GM21367 (cell line): ENCODE measurements around the gene NUP85.
"Not testable (repeated sequence)": the region's sequence is repeated elsewhere in the genome, so short reads cannot be mapped to it uniquely, and the experiment has no call there.

ENCODE experiments used
- ATAC-seq: cut with Tn5 transposase; IDR thresholded peaks from one replicate; pipeline ENCODE4 v1.9.1; 2021; ENCODE audit not compliant: unreplicated experiment

NUP85 gene

DNA sequence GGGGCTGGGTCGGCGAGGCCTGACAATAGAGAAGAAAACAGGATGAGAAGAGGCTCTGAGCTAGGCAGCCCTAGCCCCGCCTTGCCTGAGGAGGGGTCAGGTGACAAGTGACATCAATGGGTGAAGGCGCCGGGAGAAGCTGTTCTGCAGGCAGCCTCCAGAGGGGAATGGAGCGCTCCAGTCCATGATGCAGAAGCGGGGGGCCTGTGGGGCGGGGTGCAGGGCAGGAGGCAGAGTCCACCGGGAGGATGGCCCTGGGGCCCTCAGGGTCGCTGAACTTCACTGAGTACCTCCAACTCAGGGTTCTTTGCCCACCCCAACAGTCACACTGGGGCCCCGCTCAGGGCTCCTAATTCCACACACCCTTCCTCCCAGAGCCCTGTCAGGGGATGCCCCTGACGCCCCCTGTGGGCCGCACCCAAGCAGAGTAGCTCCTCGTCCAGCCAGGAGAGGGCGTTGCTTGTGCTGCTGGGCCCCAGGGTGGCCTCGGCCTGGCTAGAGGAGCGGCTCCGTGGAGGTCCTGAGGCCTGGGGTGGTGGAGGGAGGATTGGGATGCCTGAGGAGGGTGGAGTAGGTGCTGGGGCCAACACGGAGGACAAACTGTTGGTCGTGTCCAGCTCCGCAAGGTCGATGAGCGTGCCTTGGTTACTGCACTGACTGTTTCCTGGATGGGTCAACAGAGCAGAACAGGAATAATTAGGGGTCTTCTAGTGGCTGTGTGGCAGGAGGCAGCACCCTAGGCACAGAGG lies 35.1 kb downstream of the NUP85 start:
- ATAC-seq: no peak

GRCh38 chr17:75241143-75241430 lies 35.6 kb downstream of the NUP85 start:
- ATAC-seq: no peak

DNA sequence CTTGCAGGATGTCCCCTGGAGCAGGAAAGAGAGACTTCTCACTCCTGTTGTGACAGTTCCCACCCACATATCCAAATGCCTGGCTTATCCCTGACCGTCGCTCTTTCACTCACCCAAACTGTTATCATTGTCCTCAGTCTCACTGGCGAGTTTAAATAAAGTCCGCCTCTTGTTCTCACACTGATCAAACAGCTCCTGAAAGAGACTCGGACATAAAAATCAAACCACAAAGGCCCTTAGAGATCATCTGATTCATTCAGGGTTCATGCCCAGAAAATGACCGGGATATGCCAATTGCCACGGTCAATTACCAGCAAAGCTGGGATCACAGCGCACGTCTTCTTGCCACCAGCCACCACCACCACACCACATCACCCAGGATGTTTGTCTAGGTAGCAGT lies 36.0 kb downstream of the NUP85 start:
- no peak for ATAC-seq

DNA sequence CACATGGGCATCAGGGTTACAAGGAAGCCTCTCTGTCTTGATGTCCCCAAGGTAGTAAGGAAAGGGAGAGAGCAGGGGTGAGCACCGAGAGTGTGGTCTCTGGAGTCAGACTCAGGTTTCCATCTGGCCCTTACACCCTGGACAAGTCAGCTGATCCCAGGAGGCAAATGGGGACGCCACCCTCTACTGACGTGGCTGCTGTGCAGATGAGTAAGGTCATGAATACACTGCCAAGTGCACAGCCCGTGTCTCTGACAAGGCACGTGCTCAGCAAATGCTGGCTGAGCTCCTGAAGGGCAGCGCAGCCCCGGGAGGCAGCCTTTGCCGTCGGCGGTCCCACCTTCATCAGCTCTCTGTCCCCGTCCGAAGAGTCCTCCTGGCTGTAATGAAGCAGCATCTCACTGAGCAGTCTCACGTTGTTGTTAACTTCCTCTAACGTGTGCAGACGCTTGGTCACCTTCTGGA lies 36.5 kb downstream of the NUP85 start:
- ATAC-seq: no peak

DNA sequence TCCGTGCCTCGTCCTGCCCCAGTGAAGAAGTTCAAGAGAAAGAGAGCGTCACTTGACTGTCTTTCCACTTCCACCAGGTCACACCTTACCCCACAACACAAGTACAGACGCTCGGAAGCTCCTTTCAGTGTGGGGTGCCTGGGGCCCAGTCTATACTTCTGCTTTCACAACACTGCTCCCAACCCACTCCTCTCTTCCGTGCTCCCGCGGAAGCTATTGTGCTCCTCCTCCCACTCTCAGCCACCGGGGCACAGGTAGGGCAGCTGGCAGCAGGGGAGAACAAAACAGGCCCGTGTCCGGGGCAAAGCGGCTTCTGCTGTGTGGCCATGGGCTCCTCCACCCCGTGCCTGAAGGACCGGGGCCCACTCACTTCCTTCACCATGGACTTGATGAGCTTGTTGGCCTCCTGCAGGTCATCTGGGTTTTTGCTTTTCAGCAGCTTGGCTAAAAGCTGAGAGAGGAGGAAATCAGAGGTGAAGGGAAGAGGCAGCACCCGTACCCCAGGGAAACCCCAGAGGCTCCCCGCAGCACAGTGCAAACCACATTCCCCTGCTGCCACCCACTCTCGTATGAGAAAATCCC lies 37.1 kb downstream of the NUP85 start:
- no peak for ATAC-seq

DNA sequence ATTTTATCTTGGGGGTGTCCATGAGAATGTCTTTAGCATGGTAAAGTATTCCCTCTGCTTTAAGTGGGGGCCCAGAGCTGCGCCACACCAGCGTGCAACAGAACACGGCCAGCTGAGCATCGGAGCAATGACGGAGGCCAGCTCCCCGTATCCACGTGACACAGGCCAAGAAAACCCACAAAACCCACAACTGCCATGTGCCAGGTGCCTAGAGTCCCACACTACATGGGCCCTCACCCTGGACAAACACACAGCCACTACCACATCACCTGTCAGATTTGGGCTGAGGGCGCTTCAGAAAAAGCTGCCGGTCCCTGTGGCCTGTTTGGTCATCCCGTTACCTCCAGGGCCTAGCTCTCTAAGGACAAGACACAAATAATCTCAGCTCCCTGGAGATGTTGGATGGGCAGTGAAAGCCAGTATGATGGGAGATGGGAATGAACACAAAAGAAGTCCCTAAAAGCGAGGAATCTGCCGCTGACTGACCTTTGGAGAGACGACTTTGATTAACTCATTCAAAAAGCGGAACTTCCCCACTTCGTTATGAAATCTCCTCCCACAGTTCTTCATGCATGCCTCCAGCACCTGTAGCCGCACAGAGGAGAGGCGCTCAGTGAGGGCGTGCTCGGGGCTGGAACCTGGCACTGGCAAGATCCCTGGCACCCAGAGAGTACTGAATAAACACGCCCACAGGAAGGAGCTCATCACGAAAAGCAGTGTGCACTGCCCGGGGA lies 38.8 kb downstream of the NUP85 start:
- ATAC-seq: no peak

DNA sequence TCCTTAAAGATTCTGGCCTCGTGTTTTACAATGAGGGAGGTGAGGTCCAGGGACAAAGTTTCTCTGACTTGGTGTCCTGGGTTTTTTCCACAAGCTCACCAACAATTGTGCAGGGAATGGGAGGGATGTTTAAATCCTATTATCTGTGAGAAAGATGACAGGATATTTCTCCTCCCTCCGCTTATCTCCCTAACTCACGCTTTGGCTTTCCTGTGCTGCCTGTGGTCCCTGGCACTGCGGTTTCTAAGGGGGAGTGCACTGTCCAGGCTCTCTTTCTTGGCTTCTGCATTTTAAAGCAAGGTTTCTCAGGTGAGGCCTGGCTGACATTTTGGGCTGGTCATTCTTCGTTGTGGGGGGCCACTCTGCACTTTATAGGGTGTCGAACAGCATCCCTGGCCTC lies 39.5 kb downstream of the NUP85 start:
- no peak for ATAC-seq

GRCh38 chr17:75246404-75246803 lies 40.9 kb downstream of the NUP85 start:
- no peak for ATAC-seq

DNA sequence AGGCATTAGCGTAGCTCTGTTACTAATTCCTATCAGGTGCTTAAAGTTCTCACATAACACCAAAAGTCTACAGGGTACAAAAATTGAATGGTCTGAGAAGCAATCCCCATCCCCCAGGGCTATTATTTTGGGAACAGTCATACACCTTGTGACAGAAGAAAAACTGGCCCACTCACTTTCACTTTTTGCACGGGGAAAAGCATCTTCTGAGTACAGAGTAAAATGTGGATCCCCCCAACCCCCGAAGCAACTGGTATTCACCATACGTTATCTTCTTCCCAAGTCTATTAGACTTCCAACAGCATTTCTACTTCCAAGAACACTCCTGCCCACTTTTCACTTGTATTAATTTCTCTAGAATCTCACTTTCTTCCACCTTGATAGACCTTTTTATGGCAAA lies 44.1 kb downstream of the NUP85 start:
- no peak for ATAC-seq

- ATAC-seq: peak; percentile 54
These were observed 44.6 kb downstream of the NUP85 start for GRCh38 chr17:75250009-75250471.

- no peak for ATAC-seq
These were observed 46.7 kb downstream of the NUP85 start for GRCh38 chr17:75252039-75252816.

DNA sequence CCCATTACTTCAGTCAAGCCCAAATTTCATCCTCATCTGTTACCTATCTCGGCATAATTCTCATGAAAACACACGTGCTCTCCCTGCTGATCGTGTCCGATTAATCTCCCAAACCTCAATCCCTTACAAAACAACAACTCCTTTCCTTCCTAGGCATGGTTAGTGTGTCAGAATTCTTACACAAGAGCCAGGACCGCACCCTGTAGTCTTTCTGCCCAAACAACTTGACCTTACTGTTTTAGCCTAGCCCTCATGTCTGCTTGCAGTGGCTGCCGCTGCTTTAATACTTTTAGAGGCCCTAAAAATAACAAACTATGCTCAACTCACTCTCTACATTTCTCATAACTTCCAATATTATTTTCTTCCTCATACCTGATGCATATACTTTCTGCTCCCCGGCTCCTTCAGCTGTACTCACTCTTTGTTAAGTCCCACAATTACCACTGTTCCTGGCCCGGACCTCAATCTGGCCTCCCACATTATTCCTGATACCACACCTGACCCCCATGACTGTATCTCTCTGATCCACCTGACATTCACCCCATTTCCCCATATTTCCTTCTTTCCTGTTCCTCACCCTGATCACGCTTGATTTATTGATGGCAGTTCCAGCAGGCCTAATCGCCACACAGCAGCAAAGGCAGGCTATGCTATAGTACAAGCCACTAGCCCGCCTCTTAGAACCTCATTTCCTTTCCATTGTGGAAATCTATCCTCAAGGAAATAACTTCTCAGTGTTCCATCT lies 50.6 kb downstream of the NUP85 start:
- not testable (repeated sequence) for ATAC-seq

- ATAC-seq: not testable (repeated sequence)
These were observed 51.7 kb downstream of the NUP85 start for GRCh38 chr17:75257228-75257627.

DNA sequence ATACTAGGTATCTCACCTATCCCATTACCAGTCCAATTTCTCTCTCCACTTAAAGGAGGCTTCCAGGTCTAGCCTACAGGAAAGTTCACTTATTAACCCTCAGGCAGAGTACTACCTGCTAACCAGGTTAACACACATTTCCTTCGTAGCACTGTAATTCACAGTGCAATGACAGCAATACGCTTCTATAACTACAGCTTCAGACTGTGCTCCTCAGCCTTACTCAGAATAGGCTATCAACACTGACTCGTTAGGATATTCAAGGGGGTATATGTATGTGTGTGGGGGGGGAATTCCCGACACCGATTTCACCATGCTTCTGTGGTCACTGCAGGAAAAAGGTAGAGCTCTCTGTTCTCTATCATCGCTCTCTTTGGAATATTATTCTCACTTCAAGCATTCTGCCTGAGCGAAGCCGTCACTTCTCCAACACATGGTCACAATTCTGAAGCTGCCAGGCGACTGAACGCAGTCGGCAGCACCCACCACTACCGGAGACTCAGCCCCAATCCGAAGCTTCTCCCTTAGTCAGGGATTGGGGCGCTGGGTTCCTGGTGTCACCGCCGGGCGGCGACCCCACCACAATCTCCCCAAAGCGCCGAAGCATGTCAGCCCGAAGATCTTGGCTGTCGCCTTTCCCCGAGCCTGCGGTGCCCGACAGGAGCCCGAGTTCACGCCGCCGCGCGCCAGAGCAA lies 55.3 kb downstream of the NUP85 start:
- ATAC-seq: peak; percentile 24

- ATAC-seq: peak; percentile 81
These were observed 56.0 kb downstream of the NUP85 start, which contains the start of the genes GGA3 and MRPS7 for GRCh38 chr17:75261336-75262111. Gene GGA3, minus strand, starts transcription at chr17:75261606. Its CDS starts 19 bp downstream, at chr17:75261587. Gene MRPS7, plus strand, starts transcription at chr17:75261879. Its CDS starts 22 bp downstream, at chr17:75261901.

GRCh38 chr17:75262112-75262606 lies 56.7 kb downstream of the NUP85 start:
- ATAC-seq: no peak

GRCh38 chr17:75263055-75263454 lies 57.6 kb downstream of the NUP85 start:
- ATAC-seq: no peak

GRCh38 chr17:75265614-75266315 lies 60.3 kb downstream of the NUP85 start:
- ATAC-seq: no peak
